H9 (cell line): Measurements from ENCODE around the gene SNX30. TPM values are rescaled to one million over a fixed set of nuclear protein-coding genes. Genes with fewer than 3 reads are reported as not detected.

ENCODE experiments used
- DNase-seq: peaks from one replicate; pipeline ENCODE4 v3.0.0-alpha.2; 2017
- H2AFZ ChIP-seq: one replicate; pipeline ENCODE4 v1.6.1; 2013; ENCODE audit warnings: mild to moderate bottlenecking, low read length, control low read depth, moderate library complexity
- H2AK5ac ChIP-seq: 2 replicates; pipeline ENCODE4 v1.6.1; 2013; ENCODE audit warnings: low read length, control low read depth, mixed read lengths; ENCODE audit not compliant: insufficient read length
- H2BK120ac ChIP-seq: one replicate; pipeline ENCODE4 v1.6.1; 2013; ENCODE audit warnings: low read depth, mild to moderate bottlenecking, low read length, control low read depth, inconsistent platforms; ENCODE audit not compliant: poor library complexity, severe bottlenecking
- H2BK12ac ChIP-seq: 2 replicates; pipeline ENCODE4 v1.6.1; 2013; ENCODE audit warnings: low read length, control low read depth, mixed read lengths, low read depth; ENCODE audit not compliant: insufficient read length
- H2BK15ac ChIP-seq: 2 replicates; pipeline ENCODE4 v1.6.1; 2013; ENCODE audit warnings: low read depth, low read length, control low read depth
- H2BK20ac ChIP-seq: one replicate; pipeline ENCODE4 v1.6.1; 2013; ENCODE audit warnings: low read depth, mild to moderate bottlenecking, low read length, control low read depth, inconsistent platforms; ENCODE audit not compliant: poor library complexity, severe bottlenecking
- H2BK5ac ChIP-seq: 2 replicates; pipeline ENCODE4 v1.6.1; 2013; ENCODE audit warnings: low read length, control low read depth, mixed read lengths; ENCODE audit not compliant: insufficient read length
- H3K14ac ChIP-seq: 2 replicates; pipeline ENCODE4 v1.6.1; 2013; ENCODE audit warnings: low read length, control low read depth; ENCODE audit not compliant: insufficient read depth
- H3K18ac ChIP-seq: 2 replicates; pipeline ENCODE4 v1.6.1; 2013; ENCODE audit warnings: low read depth, mild to moderate bottlenecking, mixed read lengths, low read length, control low read depth; ENCODE audit not compliant: insufficient read length
- H3K23ac ChIP-seq: 2 replicates; pipeline ENCODE4 v1.6.1; 2013; ENCODE audit warnings: low read length, control low read depth, mixed read lengths, low read depth; ENCODE audit not compliant: insufficient read length
- H3K23me2 ChIP-seq: 2 replicates; pipeline ENCODE4 v1.6.1; 2013; ENCODE audit warnings: low read depth, mild to moderate bottlenecking, mixed read lengths, low read length, control low read depth; ENCODE audit not compliant: insufficient read length, poor library complexity, severe bottlenecking
- H3K27ac ChIP-seq: 2 replicates; pipeline ENCODE4 v1.5.1; 2013; ENCODE audit warnings: low read length, control low read depth, mixed read lengths, low read depth; ENCODE audit not compliant: insufficient read length
- H3K27me3 ChIP-seq: 2 replicates; pipeline ENCODE4 v1.6.1; 2013; ENCODE audit warnings: low read length, control low read depth, inconsistent platforms; ENCODE audit not compliant: insufficient read depth
- H3K4ac ChIP-seq: 2 replicates; pipeline ENCODE4 v1.6.1; 2013; ENCODE audit warnings: low read depth, mild to moderate bottlenecking, control low read depth, inconsistent platforms, low read length, moderate library complexity
- H3K4me1 ChIP-seq: 2 replicates; pipeline ENCODE4 v1.6.1; 2013; ENCODE audit warnings: low read length, control low read depth, inconsistent platforms; ENCODE audit not compliant: insufficient read depth
- H3K4me2 ChIP-seq: 2 replicates; pipeline ENCODE4 v1.6.1; 2013; ENCODE audit warnings: low read length, control low read depth, mixed read lengths; ENCODE audit not compliant: insufficient read length, insufficient read depth
- H3K56ac ChIP-seq: 2 replicates; pipeline ENCODE4 v1.6.1; 2013; ENCODE audit warnings: low read depth, mild to moderate bottlenecking, mixed read lengths, low read length, control low read depth; ENCODE audit not compliant: insufficient read length
- H3K79me1 ChIP-seq: 2 replicates; pipeline ENCODE4 v1.6.1; 2013; ENCODE audit warnings: low read depth, mild to moderate bottlenecking, moderate library complexity, low read length, control low read depth, inconsistent platforms; ENCODE audit not compliant: insufficient read depth, poor library complexity, severe bottlenecking
- H3K79me2 ChIP-seq: 2 replicates; pipeline ENCODE4 v1.6.1; 2013; ENCODE audit warnings: low read length, control low read depth, inconsistent platforms; ENCODE audit not compliant: insufficient read depth
- H3K9ac ChIP-seq: 2 replicates; pipeline ENCODE4 v1.6.1; 2013; ENCODE audit warnings: low read length, control low read depth, mixed read lengths; ENCODE audit not compliant: insufficient read length; ENCODE audit errors: extremely low read depth
- H3K9me3 ChIP-seq: one replicate; pipeline ENCODE4 v1.6.1; 2013; ENCODE audit warnings: low read depth, low read length, inconsistent platforms; ENCODE audit not compliant: control insufficient read depth
- H3T11ph ChIP-seq: one replicate; pipeline ENCODE4 v1.6.1; 2013; ENCODE audit warnings: mild to moderate bottlenecking, low read length, control low read depth, inconsistent platforms
- H4K20me1 ChIP-seq: one replicate; pipeline ENCODE4 v1.6.1; 2013; ENCODE audit not compliant: control insufficient read depth, insufficient read length, insufficient read depth
- H4K5ac ChIP-seq: 2 replicates; pipeline ENCODE4 v1.6.1; 2013; ENCODE audit warnings: low read depth, mild to moderate bottlenecking, mixed read lengths, low read length, control low read depth; ENCODE audit not compliant: insufficient read length
- H4K8ac ChIP-seq: replicated peaks from 2 replicates; pipeline ENCODE4 v1.6.1; 2013; ENCODE audit warnings: low read length, control low read depth, mixed read lengths, low read depth; ENCODE audit not compliant: insufficient read length
- H4K91ac ChIP-seq: 2 replicates; pipeline ENCODE4 v1.6.1; 2013; ENCODE audit warnings: low read depth, mild to moderate bottlenecking, moderate library complexity, mixed read lengths, low read length, control low read depth; ENCODE audit not compliant: insufficient read length
- H3K27ac Mint-ChIP-seq, 3 experiments: 2 replicates in 2 of 3; 3 replicates in 1 of 3; pipeline ENCODE4 v1.8.0; 2020 to 2021; ENCODE audit warnings: mixed read lengths in 3 of 3, mild to moderate bottlenecking in 1 of 3, moderate library complexity in 1 of 3
- H3K27me3 Mint-ChIP-seq: 2 replicates; pipeline ENCODE4 v1.8.0; 2021; ENCODE audit warnings: low read depth, mild to moderate bottlenecking, moderate library complexity, mixed read lengths
- H3K36me3 Mint-ChIP-seq, 3 experiments: 2 replicates in 2 of 3; 3 replicates in 1 of 3; pipeline ENCODE4 v1.8.0; 2020 to 2021; ENCODE audit warnings: low read depth in 3 of 3, mixed read lengths in 3 of 3; ENCODE audit not compliant: insufficient read depth in 1 of 3
- H3K4me1 Mint-ChIP-seq, 2 experiments: 2 replicates each; pipeline ENCODE4 v1.8.0; 2020; ENCODE audit warnings: mixed read lengths in 2 of 2
- H3K4me3 Mint-ChIP-seq, 2 experiments: 2 replicates in 1 of 2; 3 replicates in 1 of 2; pipeline ENCODE4 v1.8.0; 2020 to 2021; ENCODE audit warnings: mild to moderate bottlenecking in 2 of 2, mixed read lengths in 2 of 2, moderate library complexity in 1 of 2
- H3K9me3 Mint-ChIP-seq, 2 experiments: 2 replicates in 1 of 2; 3 replicates in 1 of 2; pipeline ENCODE4 v1.8.0; 2020; ENCODE audit warnings: mild to moderate bottlenecking in 2 of 2, mixed read lengths in 2 of 2, moderate library complexity in 1 of 2
- CTCF ChIP-seq: fragments of 200-600 bp; sonication (generic); conservative IDR thresholded peaks from 3 replicates; pipeline ENCODE4 v1.8.0; 2021; ENCODE audit warnings: antibody characterized with exemption, mild to moderate bottlenecking
- WGBS: extraction: QIAGEN DNeasy Blood & Tissue Kit; methylation state at CpG from one replicate; pipeline ENCODE4 v1.1.7; 2013; ENCODE audit warnings: missing lambda C conversion rate, low lambda C conversion rate, mixed read lengths; ENCODE audit not compliant: insufficient read length; ENCODE audit errors: extremely low coverage; 5-methylcytosine and 5-hydroxymethylcytosine counted together
- total RNA-seq: library from RNA; stranded (reverse); gene quantifications from 2 replicates; pipeline ENCODE4 v1.2.1, GENCODE V29; 2021

The SNX30 gene
- total RNA-seq, 1 experiment from 2014 or later, result 10.3 TPM

- Histone ChIP-seq H3K18ac (no peak overlapping the region), H2BK15ac (no peak overlapping the region), H3T11ph (no peak overlapping the region), H3K79me1 (no peaks in the 10 kb centered on the region), H3K56ac (no peak overlapping the region), H2AK5ac (no peak overlapping the region), H3K27me3 (no peaks in the 10 kb centered on the region), H3K9ac (no peak overlapping the region), H4K5ac (no peak overlapping the region), H3K27ac (no peak overlapping the region), H4K20me1 (no peaks in the 10 kb centered on the region), H3K23ac (no peak overlapping the region), H2BK12ac (no peak overlapping the region), H3K4me1 (peaks cover 9% of the 10 kb centered on the region; the same call in 1 of the 2 replicates), H3K9me3 (no peaks in the 10 kb centered on the region), H4K8ac (no peak overlapping the region), H3K4ac (no peak overlapping the region), H2AFZ (no peak overlapping the region), H3K23me2 (no peaks in the 10 kb centered on the region), H4K91ac (no peak overlapping the region), H2BK20ac (no peak overlapping the region), H3K4me2 (no peak overlapping the region), H2BK120ac (no peak overlapping the region), H2BK5ac (no peak overlapping the region), H3K14ac (no peak overlapping the region), H3K79me2 (no peaks in the 10 kb centered on the region)
- DNase-seq, result no peak
- Mint-ChIP-seq H3K36me3 (peaks cover 8 to 24% (median 19%) of the 10 kb centered on the region in 3 experiments), H3K4me3 (no peak overlapping the region), H3K27ac (no peak overlapping the region), H3K4me1 (peaks cover 19 to 26% of the 10 kb centered on the region in 2 experiments), H3K27me3 (no peaks in the 10 kb centered on the region), H3K9me3 (peaks cover 0 to 5% of the 10 kb centered on the region in 2 experiments; a peak in 3 of 5 replicates)
- WGBS, result no CpG with 5 or more reads among the region's 6 CpGs
- TF ChIP-seq CTCF, result no peak
Observed at GRCh38 chr9:112870556-112870955, 120.0 kb downstream of the SNX30 start.
